K562 treated with DMSO at 1 percent for 48 hours (cell line): Measurements from ENCODE around the gene PPP2R5C. TPM values are rescaled to one million over a fixed set of nuclear protein-coding genes. Genes with fewer than 3 reads are reported as not detected.

ENCODE experiments used
- total RNA-seq: library from RNA; unstranded; fragments of 300-600 nt; gene quantifications from 2 replicates; pipeline ENCODE4 v1.2.3, GENCODE V29; 2022; ENCODE audit warnings: low replicate concordance; ENCODE audit errors: extremely low read depth

The PPP2R5C gene
- total RNA-seq = not detected in 2 replicates

DNA sequence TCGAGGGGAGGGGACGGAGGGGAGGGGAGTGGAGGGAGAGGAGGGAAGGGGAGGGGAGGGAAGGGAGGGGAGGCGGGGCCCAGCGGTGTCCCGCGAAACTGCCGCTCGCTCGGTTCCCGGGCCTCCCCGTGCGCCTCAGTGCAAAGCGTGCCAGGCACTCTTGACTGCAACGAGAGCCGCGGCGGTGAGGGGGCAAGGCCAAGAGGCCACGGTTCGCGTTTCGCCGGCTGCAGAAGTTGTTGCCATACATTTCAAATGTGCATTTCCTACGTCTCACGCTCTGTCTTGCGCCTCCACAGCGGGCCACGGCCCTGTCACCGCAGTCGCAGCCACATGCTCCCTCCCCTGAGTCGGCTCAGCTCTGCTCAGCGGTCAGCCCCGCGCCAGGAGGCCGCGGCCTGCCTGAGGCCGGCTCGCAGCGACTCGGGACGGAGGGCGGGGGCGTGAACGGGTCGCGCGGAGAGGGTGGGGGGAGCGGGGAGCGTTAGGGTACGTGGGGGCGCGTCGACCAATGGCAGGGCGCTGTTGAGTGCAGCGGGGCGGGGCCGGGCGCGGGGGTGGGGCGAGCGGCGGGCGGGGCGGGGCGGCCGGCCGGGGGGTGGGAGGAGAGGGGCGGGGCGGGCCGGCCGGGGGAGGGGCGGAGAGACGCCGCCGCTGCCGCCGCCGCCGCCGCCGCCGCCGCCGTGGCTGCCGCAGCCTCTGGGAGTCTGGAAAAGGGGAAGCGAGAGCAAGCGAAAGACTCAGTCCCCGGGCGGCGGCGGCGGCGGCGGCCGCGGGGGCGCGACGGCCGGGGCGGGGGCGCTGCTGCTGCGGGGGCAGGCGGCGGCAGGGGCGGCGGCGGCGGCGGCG, at the start of gene PPP2R5C:
TSS of gene PPP2R5C (plus strand) at position 678 of the 849 bp plus-strand sequence. CDS start 185 bp downstream, outside the sequence.

DNA sequence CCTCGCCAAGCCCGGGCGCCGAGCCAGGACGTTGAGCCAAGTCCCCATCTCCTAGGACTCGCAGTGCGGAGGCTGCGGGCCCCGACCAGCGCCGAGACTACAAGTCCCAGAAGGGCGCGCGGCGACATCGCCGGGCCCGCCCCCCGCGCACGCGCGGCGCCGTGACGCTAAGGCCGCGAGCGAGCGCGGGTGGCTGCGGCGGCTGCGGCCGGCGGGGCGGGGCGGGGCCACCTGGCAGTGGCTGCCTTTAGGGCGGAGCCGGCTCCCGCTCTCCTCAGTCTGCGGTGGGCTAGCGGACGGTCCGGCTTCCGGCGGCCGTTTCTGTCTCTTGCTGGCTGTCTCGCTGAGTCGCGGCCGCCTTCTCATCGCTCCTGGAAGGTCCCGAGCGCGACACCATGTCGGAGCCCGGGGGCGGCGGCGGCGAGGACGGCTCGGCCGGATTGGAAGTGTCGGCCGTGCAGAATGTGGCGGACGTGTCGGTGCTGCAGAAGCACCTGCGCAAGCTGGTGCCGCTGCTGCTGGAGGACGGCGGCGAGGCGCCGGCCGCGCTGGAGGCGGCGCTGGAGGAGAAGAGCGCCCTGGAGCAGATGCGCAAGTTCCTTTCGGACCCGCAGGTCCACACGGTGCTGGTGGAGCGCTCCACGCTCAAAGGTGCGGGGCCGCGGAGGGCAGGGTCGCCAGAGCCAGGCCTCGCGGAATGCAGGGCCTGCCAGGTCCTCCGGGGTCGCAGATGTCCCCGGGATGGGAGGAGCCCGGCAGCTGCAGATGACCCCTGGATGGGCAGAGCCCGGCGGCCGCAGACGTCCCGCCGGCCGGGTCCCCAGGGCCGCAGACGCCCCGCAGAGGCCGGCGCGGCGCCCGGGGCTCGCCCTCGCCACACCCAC, 203.0 kb downstream of the PPP2R5C start, which contains the start of gene DYNC1H1:
TSS of gene DYNC1H1 (plus strand) at position 277 of the 884 bp plus-strand sequence. CDS start at position 396, 119 bp downstream.

Other genes with a start within 250 kb of the PPP2R5C start
- not detected in 2 replicates for gene DIO3, start 200.2 kb upstream of the PPP2R5C start, total RNA-seq
- not detected in 2 replicates for gene DYNC1H1, start 202.9 kb downstream of the PPP2R5C start, total RNA-seq